Measurements from ENCODE around the gene CYP11A1.

- TF ChIP-seq POLR2A (IDR thresholded peaks at IDR 0.05) (peak; percentile 22), CTCF (IDR thresholded peaks at IDR 0.05) (peak; percentile 86 to 96 (median 96))
Observed at GRCh38 chr15:74382004-74382816, 14.8 kb upstream of the CYP11A1 start.
